Neural cell (in vitro differentiated cells): ENCODE measurements around the gene LYPD3. TPM values are rescaled to one million over a fixed set of nuclear protein-coding genes. Genes with fewer than 3 reads are reported as not detected.

Experiments
- H2AFZ ChIP-seq: fragments of 200-600, 300-800 bp; sonication (generic), shearing (Covaris generic); 2 replicates; pipeline ENCODE4 v1.6.0; 2014; ENCODE audit warnings: low read depth, mild to moderate bottlenecking, antibody characterized with exemption, low read length, moderate library complexity
- H3F3A ChIP-seq: fragments of 200-600 bp; shearing (Covaris generic); 2 replicates; pipeline ENCODE4 v1.6.1; 2016; ENCODE audit warnings: mild to moderate bottlenecking, moderate library complexity, mixed read lengths, antibody characterized with exemption, low read length; ENCODE audit not compliant: insufficient read depth, poor library complexity, severe bottlenecking
- H3K27ac ChIP-seq: fragments of 200-600, 300-800 bp; sonication (generic), shearing (Covaris generic); 2 replicates; pipeline ENCODE4 v1.5.1; 2014; ENCODE audit warnings: mild to moderate bottlenecking, low read length, moderate library complexity
- H3K27me3 ChIP-seq: fragments of 300-800, 200-600 bp; sonication (generic), shearing (Covaris generic); 2 replicates; pipeline ENCODE4 v1.6.0; 2014; ENCODE audit warnings: mild to moderate bottlenecking, low read depth, low read length, moderate library complexity; ENCODE audit not compliant: insufficient read depth
- H3K36me3 ChIP-seq: fragments of 300-800, 200-600 bp; sonication (generic), shearing (Covaris generic); 2 replicates; pipeline ENCODE4 v1.5.1; 2014; ENCODE audit warnings: mild to moderate bottlenecking, antibody characterized with exemption, low read length, moderate library complexity; ENCODE audit not compliant: insufficient read depth
- H3K4me2 ChIP-seq: fragments of 300-800, 200-600 bp; sonication (generic), shearing (Covaris generic); 2 replicates; pipeline ENCODE4 v1.6.0; 2014; ENCODE audit warnings: mild to moderate bottlenecking, low read length
- H3K4me3 ChIP-seq: fragments of 300-800, 200-600 bp; sonication (generic), shearing (Covaris generic); 2 replicates; pipeline ENCODE4 v1.5.1; 2014; ENCODE audit warnings: mild to moderate bottlenecking, low read length, moderate library complexity
- H3K79me2 ChIP-seq: fragments of 200-600 bp; shearing (Covaris generic); replicated peaks from 2 replicates; pipeline ENCODE4 v1.6.0; 2014; ENCODE audit warnings: mild to moderate bottlenecking, low read length, moderate library complexity; ENCODE audit not compliant: insufficient read depth
- H3K9ac ChIP-seq: fragments of 300-800, 200-600 bp; sonication (generic), shearing (Covaris generic); 2 replicates; pipeline ENCODE4 v1.6.1; 2016; ENCODE audit warnings: mild to moderate bottlenecking, low read length, mixed read lengths
- H3K9me2 ChIP-seq: fragments of 200-600 bp; shearing (Covaris generic); 2 replicates; pipeline ENCODE4 v1.6.1; 2016; ENCODE audit warnings: mild to moderate bottlenecking, low read length, mixed read lengths; ENCODE audit not compliant: insufficient read depth
- H3K9me3 ChIP-seq: fragments of 200-600, 300-800 bp; sonication (generic), shearing (Covaris generic); 2 replicates; pipeline ENCODE4 v1.6.1; 2016; ENCODE audit warnings: mild to moderate bottlenecking, mixed run types, low read length, moderate library complexity, mixed read lengths
- H4K20me1 ChIP-seq: fragments of 200-600 bp; shearing (Covaris generic); 2 replicates; pipeline ENCODE4 v1.6.1; 2016; ENCODE audit warnings: mild to moderate bottlenecking, mixed run types; ENCODE audit not compliant: insufficient read depth
- CTCF ChIP-seq: fragments of 450-650 bp; IDR thresholded peaks from 2 replicates; pipeline ENCODE4 v1.5.1; 2014; ENCODE audit warnings: antibody characterized with exemption, mild to moderate bottlenecking, moderate library complexity; ENCODE audit not compliant: poor library complexity, severe bottlenecking
- EP300 ChIP-seq: fragments of 450-650 bp; conservative IDR thresholded peaks from 2 replicates; pipeline ENCODE4 v1.6.1; 2014; ENCODE audit warnings: antibody characterized with exemption, mild to moderate bottlenecking, moderate library complexity; ENCODE audit not compliant: poor library complexity, severe bottlenecking
- EZH2 ChIP-seq: fragments of 200-600, 300-800 bp; shearing (Covaris generic), sonication (generic); IDR thresholded peaks from 2 replicates; pipeline ENCODE4 v1.6.1; 2014; ENCODE audit warnings: antibody characterized with exemption, low read length, borderline replicate concordance, mild to moderate bottlenecking; ENCODE audit not compliant: insufficient read depth, poor library complexity, severe bottlenecking
- MXI1 ChIP-seq: fragments of 450-650 bp; conservative IDR thresholded peaks from 2 replicates; pipeline ENCODE4 v1.6.1; 2014; ENCODE audit warnings: antibody characterized with exemption, mild to moderate bottlenecking; ENCODE audit not compliant: poor library complexity, severe bottlenecking
- POLR2AphosphoS5 ChIP-seq: IDR thresholded peaks from 2 replicates; pipeline ENCODE4 v1.6.1; 2012
- RAD21 ChIP-seq: fragments of 450-650 bp; conservative IDR thresholded peaks from 2 replicates; pipeline ENCODE4 v1.6.1; 2014; ENCODE audit warnings: antibody characterized with exemption, mild to moderate bottlenecking, moderate library complexity
- REST ChIP-seq: IDR thresholded peaks from 2 replicates; pipeline ENCODE4 v1.6.1; 2012; ENCODE audit warnings: borderline replicate concordance
- SMC3 ChIP-seq: fragments of 450-650 bp; conservative IDR thresholded peaks from 2 replicates; pipeline ENCODE4 v1.6.1; 2014; ENCODE audit warnings: antibody characterized with exemption, mild to moderate bottlenecking, moderate library complexity; ENCODE audit not compliant: poor library complexity
- TAF1 ChIP-seq: IDR thresholded peaks from 2 replicates; pipeline ENCODE4 v1.6.1; 2012; ENCODE audit warnings: low read depth
- polyA plus RNA-seq: library from polyadenylated mRNA; depleted of rRNA; stranded (reverse); fragments of >200 nt; gene quantifications from 2 replicates; pipeline ENCODE4 v1.2.3, GENCODE V29; 2014

Gene LYPD3
- polyA plus RNA-seq, 1 donor from 2014 or later = not detected

GRCh38 chr19:43467276-43467675 is 1.9 kb upstream of the LYPD3 start:
- H3K9me2 ChIP-seq = no peaks in the 10 kb centered on the region
- H3K27ac ChIP-seq = no peak overlapping the region
- H4K20me1 ChIP-seq = no peaks in the 10 kb centered on the region
- H3K27me3 ChIP-seq = no peaks in the 10 kb centered on the region
- no peaks in the 10 kb centered on the region for H3F3A ChIP-seq
- H3K79me2 ChIP-seq = no peaks in the 10 kb centered on the region
- no peak overlapping the region for H3K4me3 ChIP-seq
- no peak overlapping the region for H2AFZ ChIP-seq
- H3K9me3 ChIP-seq = no peaks in the 10 kb centered on the region
- no peaks in the 10 kb centered on the region for H3K36me3 ChIP-seq
- H3K9ac ChIP-seq = no peak overlapping the region
- TF ChIP-seq EZH2 = no peak
- no peak for TF ChIP-seq SMC3
- TF ChIP-seq REST = no peak
- TF ChIP-seq EP300 = no peak
- TF ChIP-seq CTCF = no peak
- TF ChIP-seq TAF1 = no peak
- no peak for TF ChIP-seq RAD21
- no peak for TF ChIP-seq POLR2AphosphoS5
- TF ChIP-seq MXI1 = no peak
- no peak overlapping the region for H3K4me2 ChIP-seq

- Histone ChIP-seq H3K36me3 (no peaks in the 10 kb centered on the region), H3K79me2 (no peaks in the 10 kb centered on the region), H3K9ac (no peak overlapping the region), H3F3A (no peaks in the 10 kb centered on the region), H3K4me2 (no peak overlapping the region), H3K27me3 (no peaks in the 10 kb centered on the region), H3K9me2 (no peaks in the 10 kb centered on the region), H2AFZ (no peak overlapping the region), H4K20me1 (no peaks in the 10 kb centered on the region), H3K27ac (no peak overlapping the region), H3K4me3 (no peak overlapping the region), H3K9me3 (no peaks in the 10 kb centered on the region)
- no peak for TF ChIP-seq TAF1
- no peak for TF ChIP-seq REST
- no peak for TF ChIP-seq RAD21
- no peak for TF ChIP-seq SMC3
Measured at GRCh38 chr19:43466793-43467192, 1.4 kb upstream of the LYPD3 start.
